GM12878 (cell line): ENCODE data around the gene PIK3R2. TPM values are rescaled to one million over a fixed set of nuclear protein-coding genes. Genes with fewer than 3 reads are reported as not detected.

Experiments used
- ATAC-seq: fragments of 200-7000 bp; cut with Tn5 transposase; 3 replicates; pipeline ENCODE4 v1.9.1; 2020; ENCODE audit warnings: mild to moderate bottlenecking, moderate library complexity
- BruUV-seq: library from RNA; stranded (reverse); fragments of 400-500 nt; replicated peaks from 2 replicates; lab custom pipeline; 2021; lab: Mats Ljungman, UMichigan
- CTCF ChIA-PET: fragments of 300-600 bp; sonication (Branson Sonifier 250); formaldehyde crosslinking; extraction: SDS; loops from one replicate; lab custom pipeline; 2021; ENCODE audit warnings: inconsistent platforms; lab: Yijun Ruan, JAX
- POLR2A ChIA-PET: fragments of 350-600 bp; formaldehyde crosslinking; extraction: SDS; loops from one replicate; lab custom pipeline; 2021; ENCODE audit warnings: inconsistent platforms; lab: Charles Lee
- RAD21 ChIA-PET: fragments of 300-600 bp; sonication (Branson Sonifier 250); formaldehyde crosslinking; loops from one replicate; lab custom pipeline; 2023; ENCODE audit warnings: antibody characterized with exemption; ENCODE audit not compliant: unreplicated experiment; lab: Charles Lee
- SMC1A ChIA-PET: fragments of 300-600 bp; sonication (Branson Sonifier 250); formaldehyde crosslinking; loops from one replicate; lab custom pipeline; 2023; ENCODE audit not compliant: unreplicated experiment, uncharacterized antibody; lab: Charles Lee
- DNase-seq: peaks from one replicate; pipeline ENCODE4 v3.0.0-alpha.2; 2011; ENCODE audit warnings: low read depth, low spot score
- FAIRE-seq: peaks from 3 replicates; lab custom pipeline; 2011; peaks lifted over from hg19 to GRCh38; lab: Jason Lieb, UNC
- H2AFZ ChIP-seq: 2 replicates; pipeline ENCODE4 v1.6.0; 2011; ENCODE audit warnings: low read depth, low read length, control low read depth; ENCODE audit not compliant: control insufficient read depth
- H3K27ac ChIP-seq: 2 replicates; pipeline ENCODE4 v1.5.1; 2011; ENCODE audit warnings: control low read depth; ENCODE audit not compliant: control insufficient read depth, insufficient read depth
- H3K27me3 ChIP-seq, 2 experiments: replicated peaks in 1 of 2; 2 replicates each; pipeline versions ENCODE4 v1.6.0 to v1.6.1; 2011; ENCODE audit warnings: low read length in 1 of 2; ENCODE audit not compliant: control insufficient read depth in 2 of 2, insufficient read depth in 2 of 2
- H3K36me3 ChIP-seq, 2 experiments: 2 replicates each; pipeline ENCODE4 v1.5.1; 2011; ENCODE audit warnings: low read length in 1 of 2; ENCODE audit not compliant: control insufficient read depth in 2 of 2, insufficient read depth in 2 of 2
- H3K4me1 ChIP-seq: 2 replicates; pipeline ENCODE4 v1.6.1; 2011; ENCODE audit warnings: mild to moderate bottlenecking, low read length, moderate library complexity, mixed read lengths; ENCODE audit not compliant: control insufficient read depth, insufficient read depth
- H3K4me2 ChIP-seq: 2 replicates; pipeline ENCODE4 v1.6.0; 2011; ENCODE audit warnings: control low read depth; ENCODE audit not compliant: control insufficient read depth, insufficient read depth
- H3K4me3 ChIP-seq: fragments of 200-600 bp; sonication (generic); 2 replicates; pipeline ENCODE4 v1.5.1; 2016
- H3K79me2 ChIP-seq: 2 replicates; pipeline ENCODE4 v1.6.0; 2011; ENCODE audit warnings: low read length; ENCODE audit not compliant: control insufficient read depth, insufficient read depth
- H3K9ac ChIP-seq: 2 replicates; pipeline ENCODE4 v1.8.0; 2011; ENCODE audit warnings: low read length, control low read depth, mixed read lengths; ENCODE audit not compliant: control insufficient read depth, insufficient read depth
- H3K9me3 ChIP-seq: replicated peaks from 3 replicates; pipeline ENCODE4 v1.5.1; 2011; ENCODE audit warnings: mild to moderate bottlenecking, low read length; ENCODE audit not compliant: control insufficient read depth, insufficient read depth
- H4K20me1 ChIP-seq: 2 replicates; pipeline ENCODE4 v1.6.0; 2011; ENCODE audit not compliant: control insufficient read depth, insufficient read depth
- BCL11A ChIP-seq: IDR thresholded peaks from 2 replicates; pipeline ENCODE4 v1.6.1; 2011; ENCODE audit warnings: low read depth, low read length
- JUNB ChIP-seq: IDR thresholded peaks from 2 replicates; pipeline ENCODE4 v1.6.1; 2016; ENCODE audit warnings: antibody characterized with exemption, mild to moderate bottlenecking
- MTA3 ChIP-seq: IDR thresholded peaks from 2 replicates; pipeline ENCODE4 v1.6.1; 2012; ENCODE audit warnings: low read length, inconsistent platforms, borderline replicate concordance
- POLR2A ChIP-seq: IDR thresholded peaks from 2 replicates; pipeline ENCODE4 v1.6.1; 2011; ENCODE audit warnings: low read depth, mild to moderate bottlenecking, low read length
- RB1 ChIP-seq: fragments of 450-650 bp; formaldehyde crosslinking; IDR thresholded peaks from 2 replicates; pipeline ENCODE4 v1.6.1; 2017; ENCODE audit warnings: mild to moderate bottlenecking, borderline replicate concordance
- ZZZ3 ChIP-seq: IDR thresholded peaks from 2 replicates; pipeline ENCODE4 v1.6.1; 2011; ENCODE audit warnings: low read depth; ENCODE audit not compliant: control insufficient read depth, insufficient read length
- WGBS: methylation state at CpG from one replicate; pipeline ENCODE4 v1.1.6; 2016; ENCODE audit warnings: low lambda C conversion rate; ENCODE audit not compliant: insufficient replicate concordance, insufficient coverage; ENCODE audit errors: missing lambda C conversion rate; 5-methylcytosine and 5-hydroxymethylcytosine counted together
- in situ Hi-C: fragments of 300-500 bp; cut with MboI; formaldehyde crosslinking; loops from 9 replicates; pipeline ENCODE4 v1.14.3; 2018; ENCODE audit warnings: mixed read lengths
- intact Hi-C: fragments of 100-400 bp; cut with micrococcal nuclease; formaldehyde crosslinking; loops from one replicate; pipeline ENCODE4 v1.14.2; 2022; ENCODE audit not compliant: unreplicated experiment
- polyA plus RNA-seq, 11 experiments: library from polyadenylated mRNA; depleted of rRNA in 4 of 11; unstranded in 6 of 11; stranded (reverse) in 5 of 11; fragments of >200 nt; fragmentation: Nextera tagmentation in 4 of 11; fragmentation: Illumina TruSeq in 1 of 11; extraction: Ambion mirVana in 4 of 11; extraction: Trizol in 1 of 11; gene quantifications; 1 replicate in 1 of 11; 2 replicates in 10 of 11; pipeline versions ENCODE4 v1.2.1 to v1.2.3, GENCODE V29; 2011 to 2016; ENCODE audit warnings: inconsistent platforms in 2 of 11, missing spikeins in 2 of 11, low read depth in 1 of 11
- total RNA-seq, 4 experiments: library from RNA; depleted of rRNA in 3 of 4; stranded (reverse); fragments of >200 nt in 3 of 4; fragmentation: Illumina TruSeq in 1 of 4; extraction: Trizol in 1 of 4; gene quantifications; 2 replicates each; pipeline versions ENCODE4 v1.2.1 to v1.2.3, GENCODE V29; 2013 to 2021
- TF ChIP-seq, protein P1 (sequence below): fragments of 150-350 bp; IDR thresholded peaks from 2 replicates; pipeline ENCODE4 v1.6.1; 2014; ENCODE audit warnings: mild to moderate bottlenecking, low read depth, low read length
- TF ChIP-seq, protein P2 (sequence below): fragments of 450-650 bp; IDR thresholded peaks from 2 replicates; pipeline ENCODE4 v1.6.1; 2018; ENCODE audit warnings: mild to moderate bottlenecking, low read depth, moderate library complexity; ENCODE audit not compliant: partially characterized antibody
- TF ChIP-seq, protein P3 (sequence below): IDR thresholded peaks from 2 replicates; pipeline ENCODE4 v1.6.1; 2012; ENCODE audit warnings: low read depth, low read length, improper control_type of control experiment
- TF ChIP-seq, protein P4 (sequence below): IDR thresholded peaks from 2 replicates; pipeline ENCODE4 v1.6.1; 2011; ENCODE audit warnings: borderline replicate concordance, low read depth, mild to moderate bottlenecking, moderate library complexity, mixed read lengths, low read length; ENCODE audit not compliant: insufficient read depth; ENCODE audit errors: extremely low read length

PIK3R2 gene
- total and polyA plus RNA-seq, 10 of the 15 experiments (the other 5 are each of a cell fraction or from before 2014, with no cell fraction given), result 0.26 to 22.6 (median 2.5) TPM

DNA sequence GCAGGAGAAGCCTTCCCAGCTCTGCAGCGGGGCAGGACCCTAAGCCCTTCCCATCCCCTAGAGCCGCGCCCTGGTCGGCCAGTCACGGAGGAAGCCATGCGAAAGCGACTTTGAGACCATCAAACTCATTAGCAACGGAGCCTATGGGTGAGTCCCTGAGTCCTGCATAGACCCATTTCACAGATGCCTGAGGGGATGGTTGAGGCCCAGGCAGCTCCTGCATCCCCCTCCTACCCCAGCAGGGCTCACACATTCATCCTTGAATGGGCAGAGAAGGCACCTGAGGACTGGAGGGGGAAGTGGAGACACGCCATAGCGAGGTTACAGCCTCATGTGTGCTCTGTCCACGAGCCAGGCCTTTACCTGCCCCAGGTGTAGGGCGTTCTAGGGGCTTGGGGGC lies 24.2 kb upstream of the PIK3R2 start:
- 94% methylated on average over 12 of the region's 12 CpGs for WGBS
- in situ Hi-C loops, result no loop called here
- POLR2A ChIA-PET, result no interaction called here

DNA sequence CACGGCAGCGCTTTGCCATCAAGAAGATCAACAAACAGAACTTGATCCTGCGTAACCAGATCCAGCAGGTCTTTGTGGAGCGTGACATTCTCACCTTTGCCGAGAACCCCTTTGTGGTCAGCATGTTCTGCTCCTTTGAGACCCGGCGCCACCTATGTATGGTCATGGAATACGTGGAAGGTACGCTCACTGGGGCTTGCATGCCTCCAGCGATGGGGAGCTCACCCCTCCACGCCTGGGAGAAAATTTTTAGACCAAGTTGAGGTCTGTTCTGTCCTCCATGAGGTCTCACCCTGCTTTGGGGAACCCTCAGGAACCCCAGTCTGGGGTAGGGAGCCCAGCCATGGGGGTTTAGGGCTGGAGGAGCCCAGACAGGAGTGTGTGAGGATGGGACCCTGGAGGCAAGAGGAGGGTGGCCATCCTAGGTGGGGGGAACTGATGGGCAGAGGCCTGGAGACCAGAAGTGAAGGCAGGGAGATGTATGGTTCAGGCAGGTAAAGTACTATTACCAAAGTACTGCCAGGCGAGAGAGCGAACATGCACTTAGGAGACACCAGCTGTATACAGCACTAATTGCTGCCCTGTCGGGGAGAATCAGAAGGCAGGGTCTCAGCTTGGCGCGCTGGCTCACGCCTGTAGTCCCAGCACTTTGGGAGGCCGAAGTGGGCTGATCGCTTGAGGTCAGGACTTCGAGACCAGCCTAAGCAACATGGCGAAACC lies 22.3 kb upstream of the PIK3R2 start:
- peaks cover 13 to 17% of the 10 kb centered on the region in 2 experiments; a peak in 3 of 4 replicates for H3K36me3 ChIP-seq
- H2AFZ ChIP-seq, result no peak overlapping the region
- 94% methylated on average over 21 of the region's 21 CpGs for WGBS
- H3K9ac ChIP-seq, result no peak overlapping the region
- no peaks in the 10 kb centered on the region for H4K20me1 ChIP-seq
- no peak overlapping the region for H3K4me2 ChIP-seq
- H3K79me2 ChIP-seq, result no peaks in the 10 kb centered on the region
- no peak for FAIRE-seq
- intact Hi-C loops, result no loop called here
- no peaks in the 10 kb centered on the region for H3K27me3 ChIP-seq
- BruUV-seq, result no TSS peak
- in situ Hi-C loops, result no loop called here
- no peak overlapping the region for H3K27ac ChIP-seq
- no peak for DNase-seq
- ChIA-PET CTCF (no interaction called here), SMC1A (interaction anchor here (0.8 kb wide), 1 partner anchor 123 kb away, joined by 3 read pairs; the partner anchor contains the start of gene ARRDC2), RAD21 (no interaction called here), POLR2A (no interaction called here)
- H3K4me3 ChIP-seq, result no peak overlapping the region
- no peaks in the 10 kb centered on the region for H3K4me1 ChIP-seq
- no peak for ATAC-seq
- no peaks in the 10 kb centered on the region for H3K9me3 ChIP-seq
- TF ChIP-seq, protein P1, sequence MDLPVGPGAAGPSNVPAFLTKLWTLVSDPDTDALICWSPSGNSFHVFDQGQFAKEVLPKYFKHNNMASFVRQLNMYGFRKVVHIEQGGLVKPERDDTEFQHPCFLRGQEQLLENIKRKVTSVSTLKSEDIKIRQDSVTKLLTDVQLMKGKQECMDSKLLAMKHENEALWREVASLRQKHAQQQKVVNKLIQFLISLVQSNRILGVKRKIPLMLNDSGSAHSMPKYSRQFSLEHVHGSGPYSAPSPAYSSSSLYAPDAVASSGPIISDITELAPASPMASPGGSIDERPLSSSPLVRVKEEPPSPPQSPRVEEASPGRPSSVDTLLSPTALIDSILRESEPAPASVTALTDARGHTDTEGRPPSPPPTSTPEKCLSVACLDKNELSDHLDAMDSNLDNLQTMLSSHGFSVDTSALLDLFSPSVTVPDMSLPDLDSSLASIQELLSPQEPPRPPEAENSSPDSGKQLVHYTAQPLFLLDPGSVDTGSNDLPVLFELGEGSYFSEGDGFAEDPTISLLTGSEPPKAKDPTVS, result no peak
- TF ChIP-seq ZZZ3 (no peak), BCL11A (no peak), JUNB (no peak), MTA3 (no peak)
- TF ChIP-seq, protein P2, sequence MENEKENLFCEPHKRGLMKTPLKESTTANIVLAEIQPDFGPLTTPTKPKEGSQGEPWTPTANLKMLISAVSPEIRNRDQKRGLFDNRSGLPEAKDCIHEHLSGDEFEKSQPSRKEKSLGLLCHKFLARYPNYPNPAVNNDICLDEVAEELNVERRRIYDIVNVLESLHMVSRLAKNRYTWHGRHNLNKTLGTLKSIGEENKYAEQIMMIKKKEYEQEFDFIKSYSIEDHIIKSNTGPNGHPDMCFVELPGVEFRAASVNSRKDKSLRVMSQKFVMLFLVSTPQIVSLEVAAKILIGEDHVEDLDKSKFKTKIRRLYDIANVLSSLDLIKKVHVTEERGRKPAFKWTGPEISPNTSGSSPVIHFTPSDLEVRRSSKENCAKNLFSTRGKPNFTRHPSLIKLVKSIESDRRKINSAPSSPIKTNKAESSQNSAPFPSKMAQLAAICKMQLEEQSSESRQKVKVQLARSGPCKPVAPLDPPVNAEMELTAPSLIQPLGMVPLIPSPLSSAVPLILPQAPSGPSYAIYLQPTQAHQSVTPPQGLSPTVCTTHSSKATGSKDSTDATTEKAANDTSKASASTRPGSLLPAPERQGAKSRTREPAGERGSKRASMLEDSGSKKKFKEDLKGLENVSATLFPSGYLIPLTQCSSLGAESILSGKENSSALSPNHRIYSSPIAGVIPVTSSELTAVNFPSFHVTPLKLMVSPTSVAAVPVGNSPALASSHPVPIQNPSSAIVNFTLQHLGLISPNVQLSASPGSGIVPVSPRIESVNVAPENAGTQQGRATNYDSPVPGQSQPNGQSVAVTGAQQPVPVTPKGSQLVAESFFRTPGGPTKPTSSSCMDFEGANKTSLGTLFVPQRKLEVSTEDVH, result no peak
- TF ChIP-seq, protein P3, sequence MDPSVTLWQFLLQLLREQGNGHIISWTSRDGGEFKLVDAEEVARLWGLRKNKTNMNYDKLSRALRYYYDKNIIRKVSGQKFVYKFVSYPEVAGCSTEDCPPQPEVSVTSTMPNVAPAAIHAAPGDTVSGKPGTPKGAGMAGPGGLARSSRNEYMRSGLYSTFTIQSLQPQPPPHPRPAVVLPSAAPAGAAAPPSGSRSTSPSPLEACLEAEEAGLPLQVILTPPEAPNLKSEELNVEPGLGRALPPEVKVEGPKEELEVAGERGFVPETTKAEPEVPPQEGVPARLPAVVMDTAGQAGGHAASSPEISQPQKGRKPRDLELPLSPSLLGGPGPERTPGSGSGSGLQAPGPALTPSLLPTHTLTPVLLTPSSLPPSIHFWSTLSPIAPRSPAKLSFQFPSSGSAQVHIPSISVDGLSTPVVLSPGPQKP, result no peak
- TF ChIP-seq, protein P4, sequence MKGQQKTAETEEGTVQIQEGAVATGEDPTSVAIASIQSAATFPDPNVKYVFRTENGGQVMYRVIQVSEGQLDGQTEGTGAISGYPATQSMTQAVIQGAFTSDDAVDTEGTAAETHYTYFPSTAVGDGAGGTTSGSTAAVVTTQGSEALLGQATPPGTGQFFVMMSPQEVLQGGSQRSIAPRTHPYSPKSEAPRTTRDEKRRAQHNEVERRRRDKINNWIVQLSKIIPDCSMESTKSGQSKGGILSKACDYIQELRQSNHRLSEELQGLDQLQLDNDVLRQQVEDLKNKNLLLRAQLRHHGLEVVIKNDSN, result no peak

More for the DNA sequence above, 24.2 kb upstream of the PIK3R2 start:
- FAIRE-seq (no peak), DNase-seq (no peak), ATAC-seq (no peak)
- no peaks in the 10 kb centered on the region for H3K27me3 ChIP-seq
- H3K9me3 ChIP-seq, result no peaks in the 10 kb centered on the region
- no peak for TF ChIP-seq RB1
- peak; percentile 30; the same call in 1 of the 2 replicates for TF ChIP-seq POLR2A
- intact Hi-C loops, result no loop called here
- BruUV-seq, result no TSS peak
- H2AFZ ChIP-seq, result no peak overlapping the region
- H3K36me3 ChIP-seq, result peaks cover 17 to 22% of the 10 kb centered on the region in 2 experiments; a peak in 3 of 4 replicates
- no peak overlapping the region for H3K4me3 ChIP-seq
- SMC1A ChIA-PET, result no interaction called here
- no peaks in the 10 kb centered on the region for H4K20me1 ChIP-seq
- H3K27ac ChIP-seq, result no peak overlapping the region
- RAD21 ChIA-PET, result no interaction called here
- CTCF ChIA-PET, result interaction anchor here (0.5 to 0.7 kb wide), 2 partner anchors 167 to 250 kb away, joined by 3 read pairs; no protein-coding TSS in a partner anchor
- H3K79me2 ChIP-seq, result no peaks in the 10 kb centered on the region
- no peaks in the 10 kb centered on the region for H3K4me1 ChIP-seq
- H3K4me2 ChIP-seq, result no peak overlapping the region
- no peak overlapping the region for H3K9ac ChIP-seq
